Measurements from ENCODE around the gene LRRC41.

DNA sequence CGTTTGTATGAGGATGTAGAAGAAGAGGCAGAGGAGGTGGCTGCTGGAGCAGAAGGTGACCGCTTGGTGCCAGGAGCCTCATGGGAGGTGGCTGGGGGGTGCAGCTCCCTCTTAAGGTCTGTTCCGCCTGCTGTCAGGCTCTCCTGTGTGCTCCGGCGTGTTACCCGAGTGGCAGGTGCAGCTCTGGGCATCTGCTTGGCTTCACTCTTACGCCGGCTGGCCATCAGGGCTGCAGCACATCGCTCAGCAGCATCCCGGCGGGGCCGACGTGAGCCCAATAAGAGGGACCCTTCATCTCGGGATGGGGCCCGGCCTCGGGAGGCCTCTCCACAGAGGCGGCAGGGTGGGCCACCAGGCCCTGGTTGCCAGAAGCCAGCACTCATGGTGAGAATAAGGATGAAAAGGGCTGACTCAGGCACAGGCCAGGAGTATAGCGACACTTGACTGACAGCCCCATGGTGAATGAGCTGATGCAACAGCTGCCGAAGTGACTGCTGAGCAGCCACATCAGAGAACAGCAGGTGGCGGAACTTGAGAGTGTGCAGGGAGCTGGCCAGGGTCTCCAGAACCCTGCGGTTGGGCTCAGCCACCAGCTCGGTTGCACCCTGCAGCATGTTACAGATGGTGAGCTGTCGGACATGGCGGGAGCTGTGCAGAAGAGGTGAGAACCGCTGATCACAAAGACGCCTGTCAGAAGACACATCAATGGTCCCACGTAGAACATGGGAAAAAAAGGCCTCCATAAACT lies 17.5 kb downstream of the LRRC41 start:
- TF ChIP-seq JUNB (IDR thresholded peaks at IDR 0.05; ENCODE audit: unreplicated experiment) (no peak), CREB1 (CRISPR knock-in tag; IDR thresholded peaks at IDR 0.05; ENCODE audit: low read depth) (no peak), EZH2 (IDR thresholded peaks at IDR 0.05; ENCODE audit: low read depth, unreplicated experiment) (no peak), POLR2AphosphoS5 (IDR thresholded peaks at IDR 0.05; ENCODE audit: low read depth) (no peak), EZH2phosphoT487 (IDR thresholded peaks at IDR 0.05; ENCODE audit: unreplicated experiment) (no peak), ZNF331 (CRISPR knock-in tag; IDR thresholded peaks at IDR 0.05; ENCODE audit: low read depth) (no peak), ZNF114 (CRISPR knock-in tag; IDR thresholded peaks at IDR 0.05) (no peak), NANOG (IDR thresholded peaks at IDR 0.05; ENCODE audit: borderline replicate concordance) (no peak), STAT1 (IDR thresholded peaks at IDR 0.05; ENCODE audit: unreplicated experiment) (no peak)
- TF ChIP-seq, protein P1, sequence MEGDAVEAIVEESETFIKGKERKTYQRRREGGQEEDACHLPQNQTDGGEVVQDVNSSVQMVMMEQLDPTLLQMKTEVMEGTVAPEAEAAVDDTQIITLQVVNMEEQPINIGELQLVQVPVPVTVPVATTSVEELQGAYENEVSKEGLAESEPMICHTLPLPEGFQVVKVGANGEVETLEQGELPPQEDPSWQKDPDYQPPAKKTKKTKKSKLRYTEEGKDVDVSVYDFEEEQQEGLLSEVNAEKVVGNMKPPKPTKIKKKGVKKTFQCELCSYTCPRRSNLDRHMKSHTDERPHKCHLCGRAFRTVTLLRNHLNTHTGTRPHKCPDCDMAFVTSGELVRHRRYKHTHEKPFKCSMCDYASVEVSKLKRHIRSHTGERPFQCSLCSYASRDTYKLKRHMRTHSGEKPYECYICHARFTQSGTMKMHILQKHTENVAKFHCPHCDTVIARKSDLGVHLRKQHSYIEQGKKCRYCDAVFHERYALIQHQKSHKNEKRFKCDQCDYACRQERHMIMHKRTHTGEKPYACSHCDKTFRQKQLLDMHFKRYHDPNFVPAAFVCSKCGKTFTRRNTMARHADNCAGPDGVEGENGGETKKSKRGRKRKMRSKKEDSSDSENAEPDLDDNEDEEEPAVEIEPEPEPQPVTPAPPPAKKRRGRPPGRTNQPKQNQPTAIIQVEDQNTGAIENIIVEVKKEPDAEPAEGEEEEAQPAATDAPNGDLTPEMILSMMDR (conservative IDR thresholded peaks at IDR 0.05; ENCODE audit: low read depth in 2 of 2) = 0 out of 4 replicates have a peak, but pooled peaks of 1 of the 2 experiments have one; percentile 10
- TF ChIP-seq, protein P2, sequence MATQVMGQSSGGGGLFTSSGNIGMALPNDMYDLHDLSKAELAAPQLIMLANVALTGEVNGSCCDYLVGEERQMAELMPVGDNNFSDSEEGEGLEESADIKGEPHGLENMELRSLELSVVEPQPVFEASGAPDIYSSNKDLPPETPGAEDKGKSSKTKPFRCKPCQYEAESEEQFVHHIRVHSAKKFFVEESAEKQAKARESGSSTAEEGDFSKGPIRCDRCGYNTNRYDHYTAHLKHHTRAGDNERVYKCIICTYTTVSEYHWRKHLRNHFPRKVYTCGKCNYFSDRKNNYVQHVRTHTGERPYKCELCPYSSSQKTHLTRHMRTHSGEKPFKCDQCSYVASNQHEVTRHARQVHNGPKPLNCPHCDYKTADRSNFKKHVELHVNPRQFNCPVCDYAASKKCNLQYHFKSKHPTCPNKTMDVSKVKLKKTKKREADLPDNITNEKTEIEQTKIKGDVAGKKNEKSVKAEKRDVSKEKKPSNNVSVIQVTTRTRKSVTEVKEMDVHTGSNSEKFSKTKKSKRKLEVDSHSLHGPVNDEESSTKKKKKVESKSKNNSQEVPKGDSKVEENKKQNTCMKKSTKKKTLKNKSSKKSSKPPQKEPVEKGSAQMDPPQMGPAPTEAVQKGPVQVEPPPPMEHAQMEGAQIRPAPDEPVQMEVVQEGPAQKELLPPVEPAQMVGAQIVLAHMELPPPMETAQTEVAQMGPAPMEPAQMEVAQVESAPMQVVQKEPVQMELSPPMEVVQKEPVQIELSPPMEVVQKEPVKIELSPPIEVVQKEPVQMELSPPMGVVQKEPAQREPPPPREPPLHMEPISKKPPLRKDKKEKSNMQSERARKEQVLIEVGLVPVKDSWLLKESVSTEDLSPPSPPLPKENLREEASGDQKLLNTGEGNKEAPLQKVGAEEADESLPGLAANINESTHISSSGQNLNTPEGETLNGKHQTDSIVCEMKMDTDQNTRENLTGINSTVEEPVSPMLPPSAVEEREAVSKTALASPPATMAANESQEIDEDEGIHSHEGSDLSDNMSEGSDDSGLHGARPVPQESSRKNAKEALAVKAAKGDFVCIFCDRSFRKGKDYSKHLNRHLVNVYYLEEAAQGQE (IDR thresholded peaks at IDR 0.05; ENCODE audit: unreplicated experiment) = no peak
- TF ChIP-seq, protein P3, sequence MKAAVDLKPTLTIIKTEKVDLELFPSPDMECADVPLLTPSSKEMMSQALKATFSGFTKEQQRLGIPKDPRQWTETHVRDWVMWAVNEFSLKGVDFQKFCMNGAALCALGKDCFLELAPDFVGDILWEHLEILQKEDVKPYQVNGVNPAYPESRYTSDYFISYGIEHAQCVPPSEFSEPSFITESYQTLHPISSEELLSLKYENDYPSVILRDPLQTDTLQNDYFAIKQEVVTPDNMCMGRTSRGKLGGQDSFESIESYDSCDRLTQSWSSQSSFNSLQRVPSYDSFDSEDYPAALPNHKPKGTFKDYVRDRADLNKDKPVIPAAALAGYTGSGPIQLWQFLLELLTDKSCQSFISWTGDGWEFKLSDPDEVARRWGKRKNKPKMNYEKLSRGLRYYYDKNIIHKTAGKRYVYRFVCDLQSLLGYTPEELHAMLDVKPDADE (IDR thresholded peaks at IDR 0.05) = no peak
- TF ChIP-seq, protein P4, sequence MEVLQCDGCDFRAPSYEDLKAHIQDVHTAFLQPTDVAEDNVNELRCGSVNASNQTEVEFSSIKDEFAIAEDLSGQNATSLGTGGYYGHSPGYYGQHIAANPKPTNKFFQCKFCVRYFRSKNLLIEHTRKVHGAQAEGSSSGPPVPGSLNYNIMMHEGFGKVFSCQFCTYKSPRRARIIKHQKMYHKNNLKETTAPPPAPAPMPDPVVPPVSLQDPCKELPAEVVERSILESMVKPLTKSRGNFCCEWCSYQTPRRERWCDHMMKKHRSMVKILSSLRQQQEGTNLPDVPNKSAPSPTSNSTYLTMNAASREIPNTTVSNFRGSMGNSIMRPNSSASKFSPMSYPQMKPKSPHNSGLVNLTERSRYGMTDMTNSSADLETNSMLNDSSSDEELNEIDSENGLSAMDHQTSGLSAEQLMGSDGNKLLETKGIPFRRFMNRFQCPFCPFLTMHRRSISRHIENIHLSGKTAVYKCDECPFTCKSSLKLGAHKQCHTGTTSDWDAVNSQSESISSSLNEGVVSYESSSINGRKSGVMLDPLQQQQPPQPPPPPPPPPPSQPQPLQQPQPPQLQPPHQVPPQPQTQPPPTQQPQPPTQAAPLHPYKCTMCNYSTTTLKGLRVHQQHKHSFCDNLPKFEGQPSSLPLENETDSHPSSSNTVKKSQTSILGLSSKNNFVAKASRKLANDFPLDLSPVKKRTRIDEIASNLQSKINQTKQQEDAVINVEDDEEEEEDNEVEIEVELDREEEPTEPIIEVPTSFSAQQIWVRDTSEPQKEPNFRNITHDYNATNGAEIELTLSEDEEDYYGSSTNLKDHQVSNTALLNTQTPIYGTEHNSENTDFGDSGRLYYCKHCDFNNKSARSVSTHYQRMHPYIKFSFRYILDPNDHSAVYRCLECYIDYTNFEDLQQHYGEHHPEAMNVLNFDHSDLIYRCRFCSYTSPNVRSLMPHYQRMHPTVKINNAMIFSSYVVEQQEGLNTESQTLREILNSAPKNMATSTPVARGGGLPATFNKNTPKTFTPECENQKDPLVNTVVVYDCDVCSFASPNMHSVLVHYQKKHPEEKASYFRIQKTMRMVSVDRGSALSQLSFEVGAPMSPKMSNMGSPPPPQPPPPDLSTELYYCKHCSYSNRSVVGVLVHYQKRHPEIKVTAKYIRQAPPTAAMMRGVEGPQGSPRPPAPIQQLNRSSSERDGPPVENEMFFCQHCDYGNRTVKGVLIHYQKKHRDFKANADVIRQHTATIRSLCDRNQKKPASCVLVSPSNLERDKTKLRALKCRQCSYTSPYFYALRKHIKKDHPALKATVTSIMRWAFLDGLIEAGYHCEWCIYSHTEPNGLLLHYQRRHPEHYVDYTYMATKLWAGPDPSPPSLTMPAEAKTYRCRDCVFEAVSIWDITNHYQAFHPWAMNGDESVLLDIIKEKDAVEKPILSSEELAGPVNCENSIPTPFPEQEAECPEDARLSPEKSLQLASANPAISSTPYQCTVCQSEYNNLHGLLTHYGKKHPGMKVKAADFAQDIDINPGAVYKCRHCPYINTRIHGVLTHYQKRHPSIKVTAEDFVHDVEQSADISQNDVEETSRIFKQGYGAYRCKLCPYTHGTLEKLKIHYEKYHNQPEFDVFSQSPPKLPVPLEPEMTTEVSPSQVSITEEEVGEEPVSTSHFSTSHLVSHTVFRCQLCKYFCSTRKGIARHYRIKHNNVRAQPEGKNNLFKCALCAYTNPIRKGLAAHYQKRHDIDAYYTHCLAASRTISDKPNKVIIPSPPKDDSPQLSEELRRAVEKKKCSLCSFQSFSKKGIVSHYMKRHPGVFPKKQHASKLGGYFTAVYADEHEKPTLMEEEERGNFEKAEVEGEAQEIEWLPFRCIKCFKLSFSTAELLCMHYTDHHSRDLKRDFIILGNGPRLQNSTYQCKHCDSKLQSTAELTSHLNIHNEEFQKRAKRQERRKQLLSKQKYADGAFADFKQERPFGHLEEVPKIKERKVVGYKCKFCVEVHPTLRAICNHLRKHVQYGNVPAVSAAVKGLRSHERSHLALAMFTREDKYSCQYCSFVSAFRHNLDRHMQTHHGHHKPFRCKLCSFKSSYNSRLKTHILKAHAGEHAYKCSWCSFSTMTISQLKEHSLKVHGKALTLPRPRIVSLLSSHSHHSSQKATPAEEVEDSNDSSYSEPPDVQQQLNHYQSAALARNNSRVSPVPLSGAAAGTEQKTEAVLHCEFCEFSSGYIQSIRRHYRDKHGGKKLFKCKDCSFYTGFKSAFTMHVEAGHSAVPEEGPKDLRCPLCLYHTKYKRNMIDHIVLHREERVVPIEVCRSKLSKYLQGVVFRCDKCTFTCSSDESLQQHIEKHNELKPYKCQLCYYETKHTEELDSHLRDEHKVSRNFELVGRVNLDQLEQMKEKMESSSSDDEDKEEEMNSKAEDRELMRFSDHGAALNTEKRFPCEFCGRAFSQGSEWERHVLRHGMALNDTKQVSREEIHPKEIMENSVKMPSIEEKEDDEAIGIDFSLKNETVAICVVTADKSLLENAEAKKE (CRISPR knock-in tag; IDR thresholded peaks at IDR 0.05) = no peak

Data from GM23338 (cell line).